Skin of body (tissue), 2 donors: Measurements from ENCODE around the gene LRRC31. TPM values are rescaled to one million over a fixed set of nuclear protein-coding genes. Genes with fewer than 3 reads are reported as not detected.

Experiments used
- DNase-seq: peaks from one replicate; lab custom pipeline; 2025; lab: John Stamatoyannopoulos, UW
- total RNA-seq: library from RNA; depleted of rRNA; stranded (reverse); fragments of >200 nt; gene quantifications from one replicate; pipeline ENCODE4 v1.2.3, GENCODE V29; 2014

LRRC31 gene
- total RNA-seq, result not detected

GRCh38 chr3:169869484-169870220 lies at the start of gene LRRC31:
Gene LRRC31, minus strand, starts transcription at chr3:169869935. Its CDS starts 128 bp downstream, at chr3:169869807.
- DNase-seq, result no peak

- DNase-seq, result no peak
Observed at GRCh38 chr3:169914321-169914720, 44.6 kb upstream of the LRRC31 start.

- DNase-seq, result no peak
Observed at GRCh38 chr3:169913323-169913722, 43.6 kb upstream of the LRRC31 start.

- no peak for DNase-seq
Observed at GRCh38 chr3:169911272-169911671, 41.5 kb upstream of the LRRC31 start, which contains the start of gene SAMD7. Gene SAMD7, plus strand, starts transcription at chr3:169911572. Its CDS starts 7,927 bp downstream, at chr3:169919499.

- DNase-seq, result no peak
Observed at GRCh38 chr3:169907944-169908343, 38.2 kb upstream of the LRRC31 start.

- DNase-seq, result no peak
Observed at GRCh38 chr3:169907476-169907875, 37.7 kb upstream of the LRRC31 start.

- DNase-seq, result no peak
Observed at GRCh38 chr3:169905404-169905803, 35.7 kb upstream of the LRRC31 start.

GRCh38 chr3:169901453-169901852 lies 31.7 kb upstream of the LRRC31 start:
- no peak for DNase-seq

- DNase-seq, result no peak
Observed at GRCh38 chr3:169897284-169897683, 27.5 kb upstream of the LRRC31 start.

- no peak for DNase-seq
Observed at GRCh38 chr3:169895072-169895471, 25.3 kb upstream of the LRRC31 start.

- no peak for DNase-seq
Observed at GRCh38 chr3:169894110-169894509, 24.4 kb upstream of the LRRC31 start.

GRCh38 chr3:169891886-169892285 lies 22.2 kb upstream of the LRRC31 start:
- no peak for DNase-seq

GRCh38 chr3:169886671-169887070 lies 16.9 kb upstream of the LRRC31 start:
- no peak for DNase-seq

GRCh38 chr3:169880576-169881250 lies 11.0 kb upstream of the LRRC31 start:
- no peak for DNase-seq

GRCh38 chr3:169879845-169880575 lies 10.3 kb upstream of the LRRC31 start:
- no peak for DNase-seq

GRCh38 chr3:169879013-169879557 lies 9.3 kb upstream of the LRRC31 start:
- no peak for DNase-seq

GRCh38 chr3:169871129-169871886 lies 1.6 kb upstream of the LRRC31 start:
- no peak for DNase-seq

- DNase-seq, result no peak
Observed at GRCh38 chr3:169868369-169868768, 1.4 kb downstream of the LRRC31 start.

- DNase-seq, result no peak
Observed at GRCh38 chr3:169867584-169868210, 2.0 kb downstream of the LRRC31 start.

GRCh38 chr3:169865176-169865767 lies 4.5 kb downstream of the LRRC31 start:
- no peak for DNase-seq
